Mesendoderm (in vitro differentiated cells): ENCODE data around the gene MEIOSIN.

Source experiments
- DNase-seq: peaks from one replicate; pipeline ENCODE4 v3.0.0; 2013
- H2AK5ac ChIP-seq: 2 replicates; pipeline ENCODE4 v1.6.1; 2013; ENCODE audit warnings: low read length, inconsistent platforms
- H2BK120ac ChIP-seq: 2 replicates; pipeline ENCODE4 v1.6.1; 2013; ENCODE audit warnings: low read depth, mild to moderate bottlenecking, low read length, moderate library complexity, mixed read lengths
- H2BK15ac ChIP-seq: replicated peaks from 2 replicates; pipeline ENCODE4 v1.6.1; 2013; ENCODE audit warnings: low read depth, mild to moderate bottlenecking, moderate library complexity
- H2BK5ac ChIP-seq: 2 replicates; pipeline ENCODE4 v1.6.1; 2013; ENCODE audit warnings: low read length, inconsistent platforms
- H3K18ac ChIP-seq: 2 replicates; pipeline ENCODE4 v1.6.1; 2013; ENCODE audit warnings: mild to moderate bottlenecking, low read length, mixed read lengths
- H3K23ac ChIP-seq: one replicate; pipeline ENCODE4 v1.6.1; 2013; ENCODE audit warnings: low read length
- H3K27ac ChIP-seq: 2 replicates; pipeline ENCODE4 v1.5.1; 2013; ENCODE audit warnings: low read depth, mild to moderate bottlenecking, inconsistent platforms, low read length, moderate library complexity
- H3K27me3 ChIP-seq: 2 replicates; pipeline ENCODE4 v1.6.1; 2013; ENCODE audit warnings: low read length, control low read depth, mild to moderate bottlenecking, inconsistent platforms; ENCODE audit not compliant: insufficient read depth, poor library complexity
- H3K36me3 ChIP-seq: 2 replicates; pipeline ENCODE4 v1.6.1; 2013; ENCODE audit warnings: low read length, inconsistent platforms; ENCODE audit not compliant: control insufficient read depth, insufficient read depth
- H3K4ac ChIP-seq: one replicate; pipeline ENCODE4 v1.6.1; 2013; ENCODE audit warnings: low read depth, mild to moderate bottlenecking, low read length, moderate library complexity
- H3K4me1 ChIP-seq: 2 replicates; pipeline ENCODE4 v1.6.1; 2013; ENCODE audit warnings: low read depth, low read length, inconsistent platforms; ENCODE audit not compliant: control insufficient read depth
- H3K4me2 ChIP-seq: 2 replicates; pipeline ENCODE4 v1.6.1; 2013; ENCODE audit warnings: low read length
- H3K4me3 ChIP-seq: 2 replicates; pipeline ENCODE4 v1.5.1; 2013; ENCODE audit warnings: mild to moderate bottlenecking, low read length
- H3K56ac ChIP-seq: one replicate; pipeline ENCODE4 v1.6.1; 2013; ENCODE audit warnings: low read length
- H3K79me1 ChIP-seq: 2 replicates; pipeline ENCODE4 v1.6.1; 2013; ENCODE audit warnings: low read length, inconsistent platforms
- H3K79me2 ChIP-seq: 2 replicates; pipeline ENCODE4 v1.6.1; 2013; ENCODE audit warnings: mild to moderate bottlenecking, low read length; ENCODE audit not compliant: control insufficient read depth, insufficient read depth
- H3K9ac ChIP-seq: 2 replicates; pipeline ENCODE4 v1.6.1; 2013; ENCODE audit warnings: low read length, inconsistent platforms
- H4K5ac ChIP-seq: one replicate; pipeline ENCODE4 v1.6.1; 2013; ENCODE audit warnings: low read length
- H4K8ac ChIP-seq: one replicate; pipeline ENCODE4 v1.6.1; 2013; ENCODE audit warnings: low read depth, mild to moderate bottlenecking, control low read depth, low read length, moderate library complexity
- WGBS: extraction: QIAGEN DNeasy Blood & Tissue Kit; methylation state at CpG from one replicate; pipeline ENCODE4 v1.1.7; 2013; ENCODE audit warnings: low lambda C conversion rate, missing lambda C conversion rate; ENCODE audit not compliant: insufficient coverage; ENCODE audit errors: extremely low coverage; 5-methylcytosine and 5-hydroxymethylcytosine counted together

MEIOSIN gene

GRCh38 chr19:45809643-45810159 lies 76.5 kb downstream of the MEIOSIN start:
- H2BK15ac ChIP-seq = no peak overlapping the region
- no peak overlapping the region for H3K23ac ChIP-seq
- H2AK5ac ChIP-seq = no peak overlapping the region
- H3K27ac ChIP-seq = no peak overlapping the region
- DNase-seq = peak; percentile 51
- H3K9ac ChIP-seq = no peak overlapping the region
- H2BK120ac ChIP-seq = no peak overlapping the region
- no CpG with 5 or more reads among the region's 7 CpGs for WGBS
- H3K27me3 ChIP-seq = no peaks in the 10 kb centered on the region
- no peak overlapping the region for H3K4ac ChIP-seq
- no peak overlapping the region for H4K8ac ChIP-seq
- no peak overlapping the region for H3K4me3 ChIP-seq
- no peaks in the 10 kb centered on the region for H3K79me2 ChIP-seq
- no peak overlapping the region for H3K4me2 ChIP-seq
- H3K79me1 ChIP-seq = no peaks in the 10 kb centered on the region
- H3K36me3 ChIP-seq = no peaks in the 10 kb centered on the region
- no peak overlapping the region for H4K5ac ChIP-seq
- no peak overlapping the region for H3K56ac ChIP-seq
- H2BK5ac ChIP-seq = no peak overlapping the region
- H3K4me1 ChIP-seq = no peaks in the 10 kb centered on the region
- no peak overlapping the region for H3K18ac ChIP-seq

DNA sequence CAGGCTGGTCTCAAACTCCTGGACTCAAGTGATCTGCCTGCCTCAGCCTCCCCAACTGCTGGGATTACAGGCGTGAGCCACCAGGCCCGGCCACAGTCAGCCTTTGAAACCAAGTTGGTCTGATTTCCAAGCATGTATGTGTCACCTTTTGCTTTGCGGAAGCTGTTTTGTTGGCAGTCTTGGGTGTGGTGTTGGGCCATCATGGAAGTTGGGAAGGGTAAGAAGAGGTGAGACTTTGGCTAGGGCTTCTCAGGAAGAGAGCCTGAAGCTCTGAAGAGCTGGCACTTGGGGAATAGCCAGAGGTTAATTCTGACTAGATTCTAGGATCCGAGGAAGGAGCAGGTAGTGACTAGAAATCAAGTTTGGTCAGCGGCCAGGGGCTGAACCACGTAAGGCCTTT lies 79.1 kb downstream of the MEIOSIN start:
- Histone ChIP-seq H3K18ac (no peak overlapping the region), H3K23ac (no peak overlapping the region), H3K4me2 (no peak overlapping the region), H3K4ac (no peak overlapping the region), H3K9ac (no peak overlapping the region), H2BK5ac (no peak overlapping the region), H3K27me3 (no peaks in the 10 kb centered on the region), H4K5ac (no peak overlapping the region), H4K8ac (no peak overlapping the region), H3K36me3 (no peaks in the 10 kb centered on the region), H2BK15ac (no peak overlapping the region), H3K79me2 (no peaks in the 10 kb centered on the region), H2BK120ac (no peak overlapping the region), H2AK5ac (no peak overlapping the region), H3K27ac (no peak overlapping the region), H3K4me3 (no peak overlapping the region), H3K4me1 (peaks cover 2% of the 10 kb centered on the region), H3K79me1 (no peaks in the 10 kb centered on the region), H3K56ac (no peak overlapping the region)
- WGBS = no CpG with 5 or more reads among the region's 6 CpGs
- DNase-seq = no peak
